Kasumi-1 (cell line): ENCODE results near the gene KHDRBS1.
"Not testable (repeated sequence)": the region's sequence is repeated elsewhere in the genome, so short reads cannot be mapped to it uniquely, and the experiment has no call there.

Experiments
- DNase-seq, 2 experiments: peaks; one replicate each; lab custom pipeline; 2025; lab: John Stamatoyannopoulos, UW

Gene KHDRBS1

DNA sequence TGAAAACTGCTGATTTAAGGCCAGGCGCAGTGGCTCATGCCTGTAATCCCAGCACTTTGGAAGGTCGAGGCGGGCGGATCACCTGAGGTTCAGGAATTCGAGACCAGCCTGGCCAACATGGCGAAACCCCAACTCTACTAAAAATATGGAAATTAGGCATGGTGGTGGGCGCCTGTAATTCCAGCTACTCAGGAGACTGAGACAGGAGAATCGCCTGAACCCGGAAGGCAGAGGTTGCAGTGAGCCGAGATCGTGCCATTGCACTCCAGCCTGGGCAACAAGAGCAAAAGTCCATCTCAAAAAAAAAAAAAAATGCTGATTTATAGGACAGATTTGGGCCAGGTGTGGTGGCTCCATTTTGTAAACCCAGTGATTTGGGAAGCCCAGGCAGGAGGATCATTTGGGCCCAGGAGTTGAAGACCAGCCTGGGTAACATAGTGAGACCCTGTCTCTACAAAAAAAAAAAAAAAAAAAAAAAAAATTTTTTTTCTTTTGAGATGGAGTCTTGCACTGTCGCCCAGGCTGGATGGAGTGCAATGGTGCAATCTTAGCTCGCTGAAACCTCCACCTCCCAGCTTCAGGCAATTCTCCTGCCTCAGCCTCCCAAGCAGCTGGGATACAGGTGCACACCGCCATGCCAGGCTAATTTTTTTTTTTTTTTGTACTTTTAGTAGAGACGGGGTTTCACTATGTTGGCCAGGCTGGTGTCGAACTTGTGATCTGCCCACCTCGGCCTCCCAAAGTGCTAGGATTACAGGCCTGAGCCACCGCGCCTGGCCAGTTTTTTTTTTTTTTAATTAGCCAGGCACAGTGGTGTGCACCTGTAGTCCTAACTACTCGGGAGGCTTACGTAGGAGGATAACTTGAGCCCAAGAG, 52.2 kb downstream of the KHDRBS1 start:
- not testable (repeated sequence) for DNase-seq

DNA sequence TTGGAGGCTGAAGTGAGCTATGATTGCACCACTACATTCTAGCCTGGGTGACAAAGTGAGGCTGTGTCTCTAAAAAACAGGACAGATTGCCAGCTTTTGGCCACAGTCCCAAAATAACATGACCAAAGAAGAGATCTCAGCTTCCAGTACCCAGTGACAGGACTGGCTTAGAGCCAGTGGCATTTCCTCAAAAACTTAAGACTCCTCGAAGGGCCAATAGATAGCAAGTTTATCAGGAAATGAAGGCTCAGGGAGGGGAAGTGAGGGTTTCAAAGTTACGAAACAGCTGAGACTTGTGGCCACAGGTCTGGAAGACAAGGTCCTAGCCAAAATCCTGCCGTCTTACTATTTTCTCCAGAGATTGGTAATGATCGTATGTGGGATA, 52.8 kb downstream of the KHDRBS1 start:
- peak; percentile 99 for DNase-seq

GRCh38 chr1:32068957-32069588, 55.4 kb downstream of the KHDRBS1 start:
- peak in 1 of 2 experiments; percentile 9 for DNase-seq

GRCh38 chr1:32071758-32072621, 58.3 kb downstream of the KHDRBS1 start:
- DNase-seq, result peak in 1 of 2 experiments; percentile 51

GRCh38 chr1:32072622-32073298, 59.1 kb downstream of the KHDRBS1 start, which contains the start of gene TMEM39B:
TSS of gene TMEM39B (plus strand) at chr1:32072939. CDS start at chr1:32073048, 109 bp downstream.
- DNase-seq, result peak; percentile 94 to 95

- DNase-seq, result peak; percentile 78 to 80
These were observed 59.9 kb downstream of the KHDRBS1 start for GRCh38 chr1:32073299-32074229.

GRCh38 chr1:32074841-32075240, 61.2 kb downstream of the KHDRBS1 start:
- DNase-seq, result no peak

DNA sequence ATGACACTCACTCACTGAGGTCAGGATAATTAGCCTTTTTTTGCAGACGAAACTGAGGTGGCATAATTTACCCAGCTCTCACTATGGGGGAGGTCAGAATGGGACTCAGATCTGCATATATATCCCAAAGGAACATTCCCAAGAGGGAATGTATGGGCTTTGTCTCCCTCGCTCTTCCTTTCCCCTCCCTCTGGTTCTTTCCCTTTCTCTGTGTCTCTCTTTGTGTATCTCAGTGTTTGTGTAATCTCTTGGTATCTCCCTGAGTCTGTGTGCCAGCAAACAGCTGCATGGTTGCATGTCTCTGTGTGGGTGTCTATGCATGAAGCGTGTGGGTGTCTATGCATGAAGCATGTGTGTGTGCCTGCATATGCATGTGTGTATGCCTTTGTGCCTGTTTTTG, 63.8 kb downstream of the KHDRBS1 start:
- DNase-seq, result no peak

GRCh38 chr1:32082022-32082421, 68.4 kb downstream of the KHDRBS1 start:
- peak; percentile 61 to 67 for DNase-seq

DNA sequence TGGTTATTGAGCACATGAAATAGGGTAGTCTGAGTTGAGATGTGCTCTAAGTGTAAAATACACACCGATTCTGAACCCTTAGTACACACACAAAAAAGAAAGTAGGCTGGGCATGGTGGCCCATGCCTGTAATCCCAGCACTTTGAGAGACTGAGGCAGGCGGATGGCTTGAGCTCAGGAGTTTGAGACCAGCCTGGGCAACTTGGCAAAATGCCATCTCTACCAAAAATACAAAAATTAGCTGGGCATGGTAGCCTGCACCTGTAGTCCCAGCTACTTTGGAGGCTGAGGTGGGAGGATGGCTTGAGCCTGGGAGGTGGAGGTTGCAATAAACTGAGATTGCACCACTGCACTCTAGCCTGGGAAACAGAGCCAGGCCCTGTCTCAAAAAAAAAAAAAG, 72.7 kb downstream of the KHDRBS1 start:
- not testable (repeated sequence) for DNase-seq

DNA sequence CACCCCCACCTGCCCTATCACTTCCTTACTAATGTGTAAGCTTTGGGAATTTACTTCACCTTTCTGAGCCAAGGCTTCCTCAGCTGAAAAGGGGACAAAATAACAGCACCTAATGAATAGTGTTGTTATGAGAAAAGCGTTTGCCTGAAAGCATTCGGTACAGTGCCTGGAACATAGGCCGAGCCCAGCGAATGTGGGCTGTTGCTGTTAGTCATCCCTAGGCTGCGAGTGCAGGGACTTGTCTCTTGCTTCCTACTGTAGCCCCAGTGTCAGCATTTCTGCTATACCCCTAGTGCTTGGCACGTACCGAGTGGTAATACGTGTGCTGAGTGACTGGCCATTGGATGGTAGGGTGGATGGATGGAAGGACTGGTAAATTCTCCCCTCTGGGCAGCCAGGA, 77.5 kb downstream of the KHDRBS1 start:
- DNase-seq, result no peak

- DNase-seq, result no peak
These were observed 77.9 kb downstream of the KHDRBS1 start for GRCh38 chr1:32091591-32091990.
